ENCODE measurements around the gene TERB2.
A peak's percentile ranks its signal among the peaks of the same experiment; 100 is the strongest.
"Not testable (repeated sequence)": the region's sequence is repeated elsewhere in the genome, so short reads cannot be mapped to it uniquely, and the experiment has no call there.

Gene TERB2

DNA sequence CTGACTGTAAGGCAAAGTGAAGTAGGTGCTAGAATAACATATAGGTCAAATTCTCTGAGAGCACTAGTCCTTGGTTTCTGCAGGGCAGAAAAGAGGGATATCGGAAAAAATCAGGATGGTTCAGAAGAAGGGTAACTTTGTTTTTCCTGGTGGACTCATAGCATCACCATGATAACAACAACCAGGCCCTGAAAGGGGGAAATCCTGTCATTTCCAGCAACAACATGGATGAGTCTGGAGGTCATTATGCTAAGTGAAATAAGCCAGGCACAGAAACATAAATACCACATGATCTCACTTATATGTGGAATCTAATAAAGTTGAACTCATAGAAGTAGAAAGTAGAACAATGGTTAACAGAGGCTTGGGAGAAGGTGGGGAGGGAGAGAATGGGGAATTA lies 27.7 kb downstream of the TERB2 start:
- ATAC-seq: not testable (repeated sequence)
- TF ChIP-seq ZFP30 (CRISPR knock-in tag; IDR thresholded peaks at IDR 0.05) (peak; percentile 48), TCF4 (CRISPR knock-in tag; IDR thresholded peaks at IDR 0.05; ENCODE audit: borderline replicate concordance) (peak; percentile 93), ISL1 (CRISPR knock-in tag; IDR thresholded peaks at IDR 0.05) (0 out of 2 replicates have a peak, but pooled peaks have one; percentile 31)
- TF ChIP-seq, protein P1, sequence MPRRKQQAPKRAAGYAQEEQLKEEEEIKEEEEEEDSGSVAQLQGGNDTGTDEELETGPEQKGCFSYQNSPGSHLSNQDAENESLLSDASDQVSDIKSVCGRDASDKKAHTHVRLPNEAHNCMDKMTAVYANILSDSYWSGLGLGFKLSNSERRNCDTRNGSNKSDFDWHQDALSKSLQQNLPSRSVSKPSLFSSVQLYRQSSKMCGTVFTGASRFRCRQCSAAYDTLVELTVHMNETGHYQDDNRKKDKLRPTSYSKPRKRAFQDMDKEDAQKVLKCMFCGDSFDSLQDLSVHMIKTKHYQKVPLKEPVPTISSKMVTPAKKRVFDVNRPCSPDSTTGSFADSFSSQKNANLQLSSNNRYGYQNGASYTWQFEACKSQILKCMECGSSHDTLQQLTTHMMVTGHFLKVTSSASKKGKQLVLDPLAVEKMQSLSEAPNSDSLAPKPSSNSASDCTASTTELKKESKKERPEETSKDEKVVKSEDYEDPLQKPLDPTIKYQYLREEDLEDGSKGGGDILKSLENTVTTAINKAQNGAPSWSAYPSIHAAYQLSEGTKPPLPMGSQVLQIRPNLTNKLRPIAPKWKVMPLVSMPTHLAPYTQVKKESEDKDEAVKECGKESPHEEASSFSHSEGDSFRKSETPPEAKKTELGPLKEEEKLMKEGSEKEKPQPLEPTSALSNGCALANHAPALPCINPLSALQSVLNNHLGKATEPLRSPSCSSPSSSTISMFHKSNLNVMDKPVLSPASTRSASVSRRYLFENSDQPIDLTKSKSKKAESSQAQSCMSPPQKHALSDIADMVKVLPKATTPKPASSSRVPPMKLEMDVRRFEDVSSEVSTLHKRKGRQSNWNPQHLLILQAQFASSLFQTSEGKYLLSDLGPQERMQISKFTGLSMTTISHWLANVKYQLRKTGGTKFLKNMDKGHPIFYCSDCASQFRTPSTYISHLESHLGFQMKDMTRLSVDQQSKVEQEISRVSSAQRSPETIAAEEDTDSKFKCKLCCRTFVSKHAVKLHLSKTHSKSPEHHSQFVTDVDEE (CRISPR knock-in tag; IDR thresholded peaks at IDR 0.05): peak; percentile 68; the same call in 1 of the 2 replicates

GRCh38 chr15:44986346-44987055 lies 30.0 kb downstream of the TERB2 start:
- not testable (repeated sequence) for ATAC-seq

DNA sequence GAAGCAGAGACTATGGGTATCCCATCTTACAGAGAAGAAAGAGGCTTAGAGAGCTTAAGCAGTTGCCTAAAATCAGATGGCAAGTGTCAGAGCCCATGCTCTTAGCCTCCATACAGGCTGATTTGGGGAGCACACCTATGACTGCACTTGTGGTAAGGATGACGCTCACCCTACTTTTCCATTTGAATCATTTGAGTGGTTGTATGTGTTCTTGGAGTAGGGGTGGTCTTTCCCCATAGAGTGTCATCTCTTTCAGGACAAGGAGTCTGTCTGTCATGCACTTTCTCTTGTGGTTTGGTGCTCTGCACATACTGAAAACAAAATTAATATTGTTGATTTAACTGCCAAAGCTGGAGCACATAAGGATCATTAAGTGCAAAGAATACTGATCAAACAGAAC lies 31.2 kb downstream of the TERB2 start:
- not testable (repeated sequence) for ATAC-seq

- ATAC-seq: not testable (repeated sequence)
These were observed 31.8 kb downstream of the TERB2 start for GRCh38 chr15:44988184-44988869.

GRCh38 chr15:44988870-44989219 lies 32.4 kb downstream of the TERB2 start:
- ATAC-seq: not testable (repeated sequence)

- not testable (repeated sequence) for ATAC-seq
These were observed 41.1 kb downstream of the TERB2 start for GRCh38 chr15:44997632-44998031.

GRCh38 chr15:44999105-44999504 lies 42.6 kb downstream of the TERB2 start:
- TF ChIP-seq RARB (CRISPR knock-in tag; IDR thresholded peaks at IDR 0.05): no peak
- TF ChIP-seq PPARA (CRISPR knock-in tag; IDR thresholded peaks at IDR 0.05; ENCODE audit: borderline replicate concordance): no peak
- TF ChIP-seq ZNF70 (CRISPR knock-in tag; IDR thresholded peaks at IDR 0.05): no peak
- TF ChIP-seq SNAI2 (CRISPR knock-in tag; IDR thresholded peaks at IDR 0.05): no peak
- TF ChIP-seq ZC3H10 (CRISPR knock-in tag; IDR thresholded peaks at IDR 0.05): no peak
- TF ChIP-seq, protein P1 (CRISPR knock-in tag; IDR thresholded peaks at IDR 0.05): no peak
- ATAC-seq: no peak

- not testable (repeated sequence) for ATAC-seq
These were observed 44.7 kb downstream of the TERB2 start for GRCh38 chr15:45001180-45001579.

GRCh38 chr15:45003731-45004410 lies 47.4 kb downstream of the TERB2 start:
- not testable (repeated sequence) for ATAC-seq

- ATAC-seq: not testable (repeated sequence)
These were observed 48.2 kb downstream of the TERB2 start for GRCh38 chr15:45004590-45005175.
